Retinal pigment epithelial cell (primary cell): Measurements from ENCODE around the gene TMEM35A.

ENCODE experiments used
- DNase-seq: peaks from one replicate; pipeline ENCODE4 v3.0.0-alpha.2; 2010; ENCODE audit warnings: low read depth
- H3K4me3 ChIP-seq: 2 replicates; pipeline ENCODE4 v1.5.1; 2011; ENCODE audit warnings: mild to moderate bottlenecking, low read length, control low read depth, moderate library complexity
- CTCF ChIP-seq: conservative IDR thresholded peaks from 2 replicates; pipeline ENCODE4 v1.5.1; 2011; ENCODE audit warnings: low read depth, low read length, control low read depth, inconsistent platforms

TMEM35A gene

GRCh38 chrX:101091817-101092216, 13.1 kb downstream of the TMEM35A start:
- no peak for TF ChIP-seq CTCF
- no peak for DNase-seq
- H3K4me3 ChIP-seq, result no peak overlapping the region

DNA sequence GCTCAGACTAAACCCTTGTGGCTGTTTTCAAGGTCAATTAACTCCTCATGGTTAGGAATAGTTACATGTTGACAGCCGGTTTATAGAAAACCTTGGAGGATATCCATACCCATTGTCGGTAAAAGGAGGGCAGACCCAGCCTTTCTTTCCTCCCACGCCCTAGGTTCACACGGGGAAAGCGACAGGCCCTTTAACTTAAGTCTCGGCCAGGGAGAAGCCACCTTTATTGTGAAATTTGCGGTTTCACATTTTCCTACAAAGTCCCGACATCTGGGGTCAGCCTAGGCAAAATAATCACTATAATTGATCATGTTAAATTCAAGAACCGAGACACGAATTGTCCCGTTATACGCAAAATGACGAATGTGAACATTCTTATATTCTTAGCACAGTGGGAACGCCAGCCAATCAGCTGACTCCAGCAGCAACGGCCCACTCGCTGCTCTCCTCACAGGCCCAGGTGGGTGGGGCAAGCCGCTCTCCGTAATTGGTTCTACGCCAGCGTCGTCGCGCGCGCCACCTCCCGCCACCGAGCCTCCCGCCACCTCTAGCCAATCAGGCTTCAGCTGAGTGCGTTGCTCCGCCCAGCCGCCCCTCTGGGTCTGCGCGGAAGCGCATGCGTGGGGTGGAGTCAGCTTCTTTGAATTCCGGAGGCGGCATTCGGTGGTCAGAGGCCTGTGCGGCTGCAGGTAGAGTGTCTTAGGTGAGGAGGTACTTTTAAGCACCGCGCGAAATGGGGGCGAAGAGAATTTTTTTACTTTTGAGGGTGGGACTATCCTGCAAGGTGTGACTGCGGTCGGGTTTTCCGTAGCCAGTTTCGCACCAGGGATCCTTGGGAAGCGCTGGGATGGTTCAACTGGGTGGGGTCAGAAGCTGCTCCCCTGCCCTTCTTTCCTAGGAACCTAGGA, 19.1 kb downstream of the TMEM35A start, which contains the start of gene CENPI:
Gene CENPI, plus strand, starts transcription at position 659 of the 908 bp plus-strand sequence. CDS start 2,867 bp downstream, outside the sequence.
- TF ChIP-seq CTCF, result no peak
- DNase-seq, result peak; percentile 69
- H3K4me3 ChIP-seq, result peak within 1 kb of the TSS; percentile 76

DNA sequence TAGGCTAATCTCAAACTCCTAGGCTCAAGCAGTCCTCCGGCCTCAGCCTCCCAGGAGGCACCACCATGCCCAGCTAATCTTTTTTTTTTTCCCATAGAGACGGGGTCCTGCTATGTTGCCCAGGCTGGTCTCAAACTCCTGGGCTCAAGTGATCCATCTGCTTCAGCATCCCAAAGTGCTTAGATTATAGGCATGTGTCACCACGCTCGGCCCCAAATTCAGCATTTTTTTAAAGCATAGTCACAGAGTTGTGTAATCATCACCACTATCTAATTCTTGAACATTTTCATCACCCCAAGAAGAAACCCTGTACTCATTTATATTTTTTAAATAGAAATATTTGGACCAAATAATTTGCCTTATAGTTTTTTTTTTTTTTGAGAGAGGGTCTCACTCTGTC, 29.6 kb downstream of the TMEM35A start:
- H3K4me3 ChIP-seq, result no peak overlapping the region
- TF ChIP-seq CTCF, result no peak
- DNase-seq, result no peak

DNA sequence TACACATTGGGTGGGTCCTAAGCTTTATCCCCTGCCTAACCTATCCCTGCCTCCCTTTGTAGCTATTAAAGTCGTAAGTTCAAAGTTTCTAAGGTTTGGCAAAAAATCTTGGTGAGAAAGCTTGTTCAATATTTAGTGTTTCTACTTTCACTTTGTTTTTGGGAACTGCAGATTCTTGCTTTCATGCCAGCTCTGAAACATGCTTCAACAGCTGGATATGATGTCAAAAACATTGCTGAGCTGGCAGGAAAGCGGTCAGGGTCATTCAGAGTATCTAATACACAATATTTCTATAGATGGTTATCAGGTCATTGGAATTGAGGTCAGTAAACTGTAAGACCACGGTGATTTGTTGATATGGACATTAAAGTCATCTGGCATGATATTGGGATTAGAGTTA, 39.0 kb downstream of the TMEM35A start:
- TF ChIP-seq CTCF, result no peak
- no peak overlapping the region for H3K4me3 ChIP-seq
- DNase-seq, result no peak

- TF ChIP-seq CTCF, result no peak
- H3K4me3 ChIP-seq, result no peak overlapping the region
- no peak for DNase-seq
These were observed 57.6 kb downstream of the TMEM35A start for GRCh38 chrX:101136235-101136634.
